GM18498 (cell line): ENCODE data around the gene ZNF407.

ENCODE experiments used
- ATAC-seq: cut with Tn5 transposase; IDR thresholded peaks from one replicate; pipeline ENCODE4 v1.9.1; 2021; ENCODE audit warnings: mild to moderate bottlenecking, moderate library complexity; ENCODE audit not compliant: unreplicated experiment

The ZNF407 gene

DNA sequence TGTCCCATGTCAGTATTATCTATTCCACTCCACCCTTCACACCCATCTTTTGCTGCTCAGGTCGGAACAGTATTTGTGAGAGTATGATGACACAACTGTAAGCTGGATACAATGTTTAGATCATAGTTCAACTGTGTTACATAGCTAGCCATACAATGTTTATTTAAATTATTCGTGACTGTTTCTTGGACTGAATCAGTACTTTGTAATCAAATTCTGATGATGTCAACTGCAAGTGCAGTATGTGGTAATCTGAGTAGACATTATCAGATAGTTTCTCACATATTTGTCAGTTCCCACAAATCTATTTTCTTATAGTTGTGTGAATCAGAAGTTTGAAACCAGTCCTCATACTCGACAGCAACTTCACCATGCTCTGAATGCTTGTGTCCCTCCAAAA is 177.6 kb downstream of the ZNF407 start:
- no peak for ATAC-seq

DNA sequence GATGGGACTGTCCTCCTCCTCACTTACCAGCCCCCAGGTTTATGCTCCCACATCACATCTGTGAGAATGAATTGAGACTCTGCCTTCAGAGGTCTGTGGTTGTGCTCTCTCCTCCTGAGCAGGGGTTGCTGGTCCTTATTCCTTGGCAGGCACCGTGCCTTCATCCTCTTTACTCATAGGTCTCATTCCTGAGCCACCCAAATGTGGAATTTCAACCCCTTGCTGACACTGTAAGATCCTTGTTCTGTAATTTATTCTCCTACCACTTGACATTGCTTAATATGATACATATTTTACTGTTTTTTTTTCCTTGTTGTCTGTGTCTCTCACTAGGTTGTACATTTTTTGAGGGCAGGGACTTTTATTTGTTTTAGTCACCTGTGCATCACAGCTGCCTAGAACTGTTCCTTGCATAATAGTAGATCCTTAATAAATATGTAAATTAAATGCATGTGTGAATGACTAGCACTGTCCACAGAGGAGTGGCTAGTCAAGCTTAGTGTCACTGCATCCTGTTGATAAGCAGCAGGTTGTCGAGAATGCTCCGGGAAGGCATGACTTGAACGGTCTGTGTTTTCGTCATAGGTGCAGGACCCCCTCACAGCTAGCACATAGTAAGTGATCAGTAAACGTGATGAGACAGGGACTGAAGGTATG is 180.6 kb downstream of the ZNF407 start:
- ATAC-seq: no peak

DNA sequence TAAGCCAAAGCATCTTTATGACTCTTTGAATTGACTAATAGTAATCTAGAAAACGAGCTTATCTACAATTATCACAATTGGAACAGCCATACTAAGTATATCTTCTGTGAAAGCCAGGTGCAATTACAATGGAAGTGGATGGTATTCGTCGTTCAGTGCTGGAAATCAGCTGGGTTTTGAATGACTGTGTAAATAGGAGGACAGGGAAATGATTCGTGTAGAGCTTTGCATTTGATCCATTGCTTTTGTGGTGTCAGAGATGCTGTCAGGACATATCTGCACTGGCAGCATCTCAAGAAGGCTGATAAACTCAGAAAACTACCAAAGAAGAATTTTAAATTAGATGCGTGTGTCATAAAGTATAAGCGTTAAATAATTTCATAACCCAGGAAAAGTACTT is 187.1 kb downstream of the ZNF407 start:
- no peak for ATAC-seq

DNA sequence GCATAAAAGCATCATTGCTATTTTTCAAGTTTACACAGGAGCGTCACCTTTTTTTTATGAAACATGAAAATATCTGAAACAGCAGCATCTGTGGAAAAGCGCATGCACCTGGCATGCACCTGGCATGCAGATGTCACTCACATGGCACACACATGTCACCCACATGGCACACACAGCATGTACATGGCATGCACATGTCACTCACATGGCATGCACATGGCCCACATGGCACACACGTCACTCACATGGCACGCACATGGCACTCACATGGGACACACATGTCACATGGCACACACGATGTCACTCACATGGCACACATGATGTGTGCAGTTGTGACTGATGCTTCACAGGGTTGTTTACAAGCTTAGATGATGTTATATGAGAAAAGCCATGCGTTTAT is 188.0 kb downstream of the ZNF407 start:
- ATAC-seq: no peak

DNA sequence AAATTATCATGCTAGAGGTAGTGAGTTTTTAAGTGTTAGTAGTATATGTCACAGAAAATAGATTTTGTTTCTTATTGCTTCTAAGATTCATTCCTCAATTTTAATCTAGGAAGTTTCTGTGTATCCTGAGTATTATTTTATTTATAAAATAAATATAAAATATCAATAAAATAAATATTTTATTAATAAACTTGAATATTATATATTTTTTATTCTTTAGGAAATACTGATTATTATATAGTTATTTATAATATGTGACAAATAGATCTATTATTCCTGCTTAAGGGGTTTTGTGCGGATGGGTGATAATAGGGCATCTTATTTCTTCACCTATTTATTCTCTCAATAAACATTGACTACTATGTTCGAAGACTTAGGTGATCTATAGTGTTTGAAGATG is 191.0 kb downstream of the ZNF407 start:
- ATAC-seq: no peak

DNA sequence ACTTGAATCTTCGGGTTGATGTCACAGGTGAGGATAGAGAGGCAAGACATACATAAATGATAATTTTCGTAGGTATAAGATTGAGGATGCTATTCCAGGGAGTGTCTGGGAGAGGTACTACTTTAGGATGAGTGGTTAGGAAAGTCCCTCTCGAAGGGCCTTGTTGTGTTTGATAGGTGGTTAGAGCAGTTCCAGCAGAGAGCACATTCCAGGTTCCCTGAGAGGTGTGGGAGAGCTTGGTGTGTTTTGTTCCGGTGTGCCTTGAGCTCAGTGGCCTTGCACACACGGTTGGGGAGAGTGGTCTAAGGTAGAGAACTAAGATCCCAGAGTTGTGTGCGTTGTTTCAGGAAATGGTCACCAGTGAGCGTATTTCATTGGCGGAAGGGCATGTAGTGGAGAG is 191.4 kb downstream of the ZNF407 start:
- ATAC-seq: no peak

DNA sequence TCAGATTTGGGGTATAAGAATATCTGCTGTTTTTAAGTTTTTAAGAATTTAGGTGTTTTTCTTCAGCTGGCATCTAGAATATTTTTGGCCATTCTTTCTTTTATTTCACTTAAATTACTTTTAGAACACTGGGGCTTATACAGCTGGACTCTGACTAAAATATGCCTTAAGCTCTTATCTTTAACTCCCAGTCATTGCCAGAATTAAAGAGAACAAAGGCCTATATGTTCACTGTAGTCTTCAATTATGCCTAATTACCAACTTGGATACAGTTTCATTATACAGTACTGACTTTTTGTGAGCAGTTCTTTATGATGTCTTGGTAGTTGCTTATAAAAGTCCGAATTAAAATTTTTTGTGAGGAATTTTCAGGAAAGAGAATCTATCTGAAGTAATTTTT is 192.8 kb downstream of the ZNF407 start:
- ATAC-seq: no peak

DNA sequence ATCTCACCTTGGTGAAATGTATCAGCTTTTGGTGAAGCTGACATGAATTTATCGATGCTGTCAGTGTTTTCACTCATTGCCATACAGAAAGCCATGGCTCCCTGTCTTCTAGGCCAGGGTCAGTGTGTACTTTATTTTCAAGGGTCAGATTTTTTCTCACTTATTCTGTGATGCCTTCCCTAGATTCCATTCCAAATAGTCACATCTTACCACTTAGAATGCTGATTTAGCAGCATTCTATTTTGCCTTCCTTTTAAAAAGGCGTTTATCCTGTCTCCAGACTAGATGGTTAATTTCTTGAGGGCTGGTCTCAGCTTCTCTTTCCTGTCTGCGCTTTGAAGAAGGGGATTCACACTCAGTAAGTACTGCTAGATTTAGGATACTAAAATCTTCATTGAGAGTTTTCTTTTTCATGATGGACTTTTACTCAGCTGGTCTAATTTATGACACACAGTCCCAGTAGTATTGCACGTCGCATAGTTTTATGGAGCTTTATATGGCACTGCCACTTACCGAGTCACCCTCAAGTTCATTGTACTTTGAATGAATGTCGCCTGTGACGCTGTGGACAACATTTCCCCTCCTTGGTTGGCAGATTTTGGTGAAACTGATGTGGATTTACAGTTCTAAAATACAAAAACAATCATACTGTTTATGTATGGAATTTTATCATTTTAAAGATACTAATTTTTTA is 194.0 kb downstream of the ZNF407 start:
- ATAC-seq: no peak

DNA sequence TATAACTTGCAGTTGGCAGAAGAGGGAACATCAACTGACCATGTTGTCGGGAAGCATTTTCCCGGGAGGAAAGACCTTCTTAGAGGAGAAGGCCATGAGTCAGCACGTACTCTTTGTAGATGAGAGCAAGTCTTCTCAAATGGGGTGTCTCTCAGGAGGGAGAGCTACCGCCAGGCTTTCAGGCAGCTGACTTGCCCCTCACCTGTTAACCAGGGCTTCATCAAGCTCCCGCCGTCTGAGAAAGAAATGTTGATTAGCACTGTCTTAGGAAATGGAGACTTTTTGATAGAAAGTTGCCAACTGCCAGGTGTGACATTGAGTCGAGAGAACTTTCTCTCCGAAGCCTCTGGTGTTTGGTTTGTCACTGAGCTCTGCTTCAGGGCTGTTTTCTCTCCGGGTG is 196.1 kb downstream of the ZNF407 start:
- ATAC-seq: no peak

DNA sequence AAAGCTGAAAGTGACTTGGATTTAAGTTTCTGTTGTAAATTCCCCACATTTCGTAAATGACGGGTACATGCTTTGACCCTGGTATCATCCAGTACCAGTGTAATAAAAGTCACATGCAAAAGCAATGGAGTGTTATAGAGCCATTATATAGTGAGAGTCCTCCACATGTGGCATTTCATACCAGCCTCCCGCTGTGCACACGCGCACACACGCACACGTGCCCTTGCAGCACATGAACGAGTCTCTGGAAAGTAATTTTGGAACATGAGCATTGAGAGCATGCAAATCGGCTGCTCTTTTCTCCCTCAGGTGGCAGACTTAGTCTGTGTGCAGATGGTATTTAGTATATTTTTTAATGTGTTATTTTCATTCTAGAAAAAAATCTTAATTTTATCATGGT is 198.1 kb downstream of the ZNF407 start:
- no peak for ATAC-seq

DNA sequence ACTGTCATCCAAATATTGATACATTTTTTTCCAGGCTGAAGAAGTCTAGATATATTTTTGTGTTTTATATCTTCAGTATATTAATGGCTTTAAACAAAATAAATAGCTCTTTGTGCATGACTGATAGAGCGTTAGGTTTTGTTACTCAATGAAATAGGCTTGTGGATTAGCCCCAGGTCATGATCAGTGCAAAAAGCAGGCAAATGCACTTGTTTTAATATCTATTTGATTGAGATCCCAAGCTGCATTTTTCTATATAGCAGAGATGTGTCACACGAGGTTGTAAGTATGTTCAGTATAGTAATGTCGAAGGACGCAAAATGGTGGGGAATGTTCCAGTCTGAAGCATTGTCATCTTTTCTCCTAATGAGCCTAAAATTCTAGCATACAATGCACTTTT is 198.5 kb downstream of the ZNF407 start:
- ATAC-seq: no peak

DNA sequence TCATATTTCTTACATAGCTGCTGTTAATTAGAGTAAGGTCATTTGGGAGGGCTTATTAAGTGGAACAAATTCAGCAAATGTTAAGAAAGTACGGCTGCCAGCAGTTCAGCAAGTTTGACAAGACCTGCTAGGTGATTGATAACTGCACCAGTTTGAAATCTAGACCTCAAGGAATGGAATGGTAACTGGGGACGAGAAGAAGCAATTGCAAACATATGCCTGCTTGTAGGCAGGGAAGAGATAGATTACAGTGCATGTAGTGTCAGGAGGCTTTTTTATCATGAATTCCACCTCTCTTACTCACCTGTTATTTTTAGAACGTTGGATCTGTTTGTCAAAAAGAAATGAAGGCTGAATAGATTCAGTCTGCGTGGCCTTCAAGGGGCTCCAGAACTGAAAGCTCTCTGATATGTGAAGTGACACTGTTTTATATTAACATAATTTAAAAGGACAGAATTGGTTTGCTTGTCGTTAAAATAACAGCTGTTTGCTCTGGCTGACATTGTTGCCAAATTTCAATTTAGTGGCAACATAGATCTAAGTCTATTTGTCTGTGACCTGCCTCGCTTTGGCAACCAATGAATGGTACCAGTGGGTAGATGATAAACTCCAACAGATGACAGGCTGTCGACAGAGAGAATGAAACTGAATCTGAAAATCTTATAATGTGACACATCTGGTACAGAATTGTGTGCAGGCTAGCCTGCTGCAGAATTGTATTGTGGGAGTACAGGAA is 199.3 kb downstream of the ZNF407 start:
- ATAC-seq: peak; percentile 99

DNA sequence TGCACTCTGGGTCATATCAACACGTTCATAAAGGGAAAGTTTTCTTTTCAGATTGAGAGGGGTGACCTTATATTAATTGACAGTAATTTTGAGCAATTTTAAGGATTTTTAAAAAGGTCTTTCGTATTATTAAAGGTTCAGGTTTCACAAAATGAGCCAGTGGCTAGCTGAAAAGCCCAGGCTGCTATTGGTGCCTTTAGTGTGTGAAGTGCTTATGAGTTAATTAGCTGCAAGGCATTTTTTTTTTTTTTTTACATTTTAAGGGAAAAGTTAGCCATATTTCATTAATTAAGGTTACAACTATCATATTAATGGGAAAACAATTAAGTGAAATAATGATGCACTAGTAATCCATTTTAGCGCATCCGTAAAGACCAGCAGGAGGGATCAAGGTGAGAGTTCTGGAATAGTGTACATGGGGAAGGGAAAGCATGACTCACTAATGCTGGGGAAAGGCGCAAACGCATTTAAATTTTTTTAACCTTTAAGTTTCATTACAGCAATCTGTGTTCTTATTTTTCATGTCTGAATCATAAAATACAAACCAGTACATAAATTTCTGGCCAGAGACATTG is 200.0 kb downstream of the ZNF407 start:
- peak; percentile 44 for ATAC-seq

DNA sequence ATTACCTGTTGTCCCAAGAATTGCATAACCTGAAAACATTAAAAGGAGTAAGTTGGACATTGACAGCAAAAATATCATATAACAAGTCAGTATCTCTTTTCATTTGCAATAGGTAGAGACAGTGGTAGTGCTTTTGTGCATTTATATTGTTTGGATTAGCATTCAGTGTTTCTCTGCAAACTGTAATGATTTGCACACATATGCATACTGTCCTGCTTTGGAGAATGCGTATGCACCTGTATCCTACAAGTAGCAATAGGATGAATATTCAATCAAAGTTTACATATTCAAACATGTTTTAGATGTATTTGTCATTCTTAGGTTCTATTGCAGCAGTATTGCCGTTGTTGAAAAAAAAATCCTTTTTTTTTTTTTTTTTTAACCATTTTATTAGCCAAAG is 201.9 kb downstream of the ZNF407 start:
- ATAC-seq: no peak

DNA sequence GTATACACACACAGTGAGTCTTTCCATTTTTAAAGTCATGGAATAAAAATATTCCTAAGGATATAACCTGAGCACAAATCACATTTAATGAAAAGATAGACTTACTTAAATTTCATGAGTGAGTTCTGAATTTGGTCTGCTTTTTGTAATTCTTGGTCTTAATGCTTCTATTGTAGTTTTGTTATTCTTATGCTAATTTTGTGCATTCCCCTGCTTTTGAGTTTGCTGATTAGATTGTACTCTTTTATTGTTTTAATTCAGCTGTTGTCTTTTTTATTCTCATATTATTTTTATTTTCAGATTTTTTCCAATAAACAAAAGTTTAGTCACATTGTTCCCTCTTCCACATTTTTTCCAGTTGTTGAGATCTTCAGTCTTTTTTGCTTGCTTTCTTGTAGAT is 202.4 kb downstream of the ZNF407 start:
- ATAC-seq: no peak

DNA sequence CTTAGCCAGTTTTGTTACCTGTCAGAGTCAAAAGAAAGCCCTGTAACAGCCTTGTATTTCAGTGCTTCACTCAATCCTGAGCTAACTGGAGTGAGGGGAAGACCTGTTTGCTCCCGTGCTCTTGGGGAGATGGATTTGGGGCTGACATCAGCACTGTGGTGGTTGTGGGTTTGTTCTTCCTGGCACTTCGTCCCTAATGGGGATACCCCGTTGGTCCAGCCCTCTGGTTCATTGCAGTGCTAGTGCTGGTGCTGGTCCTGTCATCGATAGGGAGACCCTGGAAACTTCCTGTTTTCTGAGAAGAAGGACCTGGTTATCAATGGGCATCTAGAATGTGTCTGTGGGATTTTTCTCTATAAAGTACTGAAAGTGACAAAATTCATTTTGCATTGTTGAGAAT is 205.4 kb downstream of the ZNF407 start:
- no peak for ATAC-seq

DNA sequence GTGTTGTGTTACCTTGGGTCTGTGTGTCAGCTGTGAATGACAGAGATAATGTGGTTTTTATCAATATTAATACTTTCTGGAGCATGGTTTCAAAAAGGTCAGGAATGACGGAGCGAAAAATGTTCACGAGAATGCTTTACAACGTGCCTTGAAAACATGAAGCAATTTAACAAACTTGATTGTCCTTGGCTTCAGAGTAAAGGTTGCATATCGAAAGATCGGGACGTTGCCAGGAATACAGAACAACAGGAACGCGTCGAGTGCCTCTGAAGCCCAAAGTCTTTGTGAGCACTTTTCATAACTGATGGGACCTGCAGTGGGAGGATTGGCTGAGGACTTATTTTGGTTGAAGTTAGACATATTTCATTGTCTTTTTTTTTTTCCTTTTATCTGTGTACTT is 206.1 kb downstream of the ZNF407 start:
- ATAC-seq: no peak

DNA sequence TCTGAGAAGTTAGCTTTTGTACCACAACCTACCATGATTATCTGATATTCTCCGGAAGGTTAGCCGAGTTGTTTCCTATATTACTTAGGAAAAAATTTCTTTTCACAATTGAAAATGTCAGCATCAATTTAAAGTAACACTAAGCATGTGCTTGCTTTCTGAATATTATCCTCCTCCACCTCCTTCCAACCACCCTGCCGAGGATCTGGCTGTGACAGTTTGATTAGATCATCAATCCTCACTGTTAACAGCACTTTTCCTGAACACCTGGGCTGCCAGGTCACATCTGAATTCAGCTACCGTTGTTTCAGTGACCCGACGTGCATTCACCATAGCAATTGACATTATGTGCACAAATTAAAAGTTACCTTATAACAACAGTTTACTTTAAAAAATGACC is 207.0 kb downstream of the ZNF407 start:
- ATAC-seq: no peak

DNA sequence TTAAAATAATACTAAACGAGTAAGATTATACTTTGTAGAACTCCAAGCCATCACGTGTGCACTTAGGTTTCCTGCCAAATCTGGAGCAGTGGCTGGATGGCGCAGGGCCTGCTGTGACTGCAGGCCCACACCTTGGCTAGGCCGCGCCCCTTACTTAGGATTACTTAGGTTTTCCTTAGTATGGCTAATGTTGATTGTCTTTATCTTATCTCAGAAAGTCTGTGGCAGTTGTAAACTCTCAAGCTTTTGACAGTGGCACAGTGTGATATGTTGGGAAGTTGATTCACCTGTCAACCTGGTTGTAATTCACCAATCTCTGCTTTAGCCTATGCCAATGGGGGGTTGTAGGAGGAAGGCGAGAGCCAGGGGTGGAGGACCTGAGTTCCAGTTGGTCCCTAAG is 208.4 kb downstream of the ZNF407 start:
- ATAC-seq: no peak

DNA sequence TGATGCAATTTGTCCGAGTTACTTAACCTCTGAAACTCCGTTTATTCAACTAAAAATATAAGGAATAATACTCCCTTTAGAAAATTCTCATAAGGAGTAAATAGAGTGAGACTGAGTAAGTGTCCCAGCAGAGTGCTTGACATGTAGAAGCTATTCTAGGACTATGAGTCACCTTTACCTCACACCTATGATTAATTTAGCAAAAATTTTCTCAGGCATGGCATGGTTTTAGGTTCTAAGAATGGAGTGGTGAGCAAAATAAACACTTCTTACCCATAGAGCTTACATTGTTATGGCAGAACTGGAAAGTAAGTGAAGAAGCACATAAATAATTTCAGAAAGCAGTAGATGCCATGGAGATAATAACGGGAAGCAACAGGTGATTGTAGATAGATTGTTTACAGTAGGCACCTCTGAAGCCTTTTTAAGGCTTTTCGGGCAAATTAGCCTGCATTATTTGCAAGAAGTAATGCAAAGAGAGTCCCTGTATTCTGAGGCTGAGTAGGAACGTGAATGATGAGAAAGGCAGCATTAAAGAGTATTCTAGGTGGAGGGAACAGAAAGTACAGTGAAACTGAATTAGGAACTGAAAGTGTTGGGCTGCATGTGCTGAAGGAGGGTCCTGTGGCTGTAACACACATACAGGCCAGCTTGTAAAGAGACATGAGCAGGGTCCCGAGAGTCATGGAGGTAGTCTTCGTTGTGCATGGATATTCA is 209.2 kb downstream of the ZNF407 start:
- peak; percentile 99 for ATAC-seq

DNA sequence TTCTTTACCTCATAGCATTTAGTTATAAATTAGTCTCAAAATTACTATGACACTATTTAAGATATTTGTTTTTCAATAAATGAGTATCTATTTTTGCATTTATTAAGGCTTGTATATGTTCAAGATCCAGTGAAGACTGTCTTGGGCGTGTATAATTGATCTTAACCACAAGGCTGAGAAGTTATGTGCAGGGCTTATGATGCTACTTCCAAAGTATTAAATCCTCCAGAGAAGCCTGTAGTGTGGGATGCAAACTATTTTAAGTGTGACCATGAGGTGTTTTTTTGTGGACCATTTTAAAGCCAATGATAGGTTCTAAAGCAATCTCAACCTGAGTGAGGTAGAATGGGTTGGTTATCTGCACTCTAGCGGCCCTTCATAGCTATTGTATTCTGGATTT is 219.9 kb downstream of the ZNF407 start:
- no peak for ATAC-seq
